IPS-11a (cell line): ENCODE results near the gene USP37.
"Not testable (repeated sequence)": the region's sequence is repeated elsewhere in the genome, so short reads cannot be mapped to it uniquely, and the experiment has no call there.

Experiments
- H3K4me3 ChIP-seq: one replicate; pipeline ENCODE4 v1.5.1; 2013; ENCODE audit warnings: low read depth, low read length, control low read depth

USP37 gene

DNA sequence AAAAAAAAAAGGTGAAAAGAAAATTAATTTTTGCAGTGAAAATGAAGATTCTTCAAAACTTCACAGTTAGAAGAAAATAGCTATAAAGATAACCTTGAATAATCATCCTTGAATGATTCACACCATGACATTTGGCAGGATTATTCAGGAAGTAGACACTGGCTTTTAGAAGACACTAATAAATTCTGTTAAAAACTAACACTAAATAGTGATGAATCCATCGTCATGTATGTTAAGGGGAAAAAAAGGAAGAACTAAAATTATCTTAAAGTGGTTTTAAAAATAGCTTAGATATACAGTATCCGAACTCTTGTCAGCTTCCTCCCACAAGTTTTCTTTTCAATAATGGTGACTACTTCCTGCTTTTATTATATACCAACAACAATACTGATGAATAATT lies 10.2 kb downstream of the USP37 start:
- H3K4me3 ChIP-seq, result no peak overlapping the region

DNA sequence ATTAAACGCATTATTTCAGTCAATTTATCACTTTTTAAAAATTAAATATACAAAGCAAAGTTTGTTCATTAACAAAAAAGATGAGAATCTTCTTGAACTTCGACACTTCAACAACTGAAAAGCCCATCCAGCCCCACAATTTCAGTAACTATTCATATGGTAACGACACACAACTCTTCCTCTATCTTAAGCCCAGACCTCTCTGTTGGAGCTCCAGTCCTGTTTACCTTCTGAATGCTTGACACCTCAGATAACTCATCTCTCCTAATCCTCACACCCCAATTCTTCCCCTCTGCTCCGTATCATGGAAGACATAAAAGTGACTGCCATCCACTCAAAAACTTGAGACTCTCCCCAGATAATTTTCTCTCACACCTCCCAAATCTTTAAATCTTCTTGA lies 12.6 kb downstream of the USP37 start:
- no peak overlapping the region for H3K4me3 ChIP-seq

DNA sequence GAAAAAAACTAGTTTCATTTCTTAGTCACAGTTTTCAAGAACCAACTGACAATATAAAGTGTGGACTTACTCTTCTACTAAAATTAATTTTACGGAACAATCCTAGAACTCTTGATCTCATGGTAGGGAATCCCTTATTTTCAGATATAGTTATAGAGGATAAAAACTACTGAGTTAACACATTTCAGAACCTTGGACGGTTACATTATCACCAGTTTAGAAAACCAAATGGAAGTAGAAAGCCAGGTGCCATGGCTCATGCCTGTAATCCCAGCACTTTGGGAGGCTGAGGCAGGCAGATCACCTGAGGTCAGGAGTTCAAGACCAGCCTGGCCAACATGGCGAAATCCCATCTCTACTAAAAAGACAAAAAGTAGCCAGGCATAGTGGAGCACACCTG lies 13.9 kb downstream of the USP37 start:
- H3K4me3 ChIP-seq, result not testable (repeated sequence)

DNA sequence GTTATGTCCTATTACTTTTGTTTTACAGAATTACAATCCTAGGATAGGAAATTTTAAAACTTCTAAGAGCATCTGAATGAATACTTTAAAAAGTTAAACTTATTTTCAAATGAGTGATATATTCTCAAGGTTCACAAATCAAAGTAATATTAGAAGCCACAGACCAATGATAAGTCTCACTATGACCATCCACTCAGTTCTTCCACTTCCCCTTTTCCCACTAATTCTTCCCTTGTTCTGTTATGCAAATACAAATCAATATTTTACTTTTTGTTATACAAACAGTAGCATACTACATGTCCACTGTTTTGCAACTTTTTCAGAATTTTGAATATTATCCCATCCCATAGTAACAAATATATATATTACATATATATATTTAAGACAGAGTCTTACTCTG lies 20.2 kb downstream of the USP37 start:
- H3K4me3 ChIP-seq, result no peak overlapping the region

DNA sequence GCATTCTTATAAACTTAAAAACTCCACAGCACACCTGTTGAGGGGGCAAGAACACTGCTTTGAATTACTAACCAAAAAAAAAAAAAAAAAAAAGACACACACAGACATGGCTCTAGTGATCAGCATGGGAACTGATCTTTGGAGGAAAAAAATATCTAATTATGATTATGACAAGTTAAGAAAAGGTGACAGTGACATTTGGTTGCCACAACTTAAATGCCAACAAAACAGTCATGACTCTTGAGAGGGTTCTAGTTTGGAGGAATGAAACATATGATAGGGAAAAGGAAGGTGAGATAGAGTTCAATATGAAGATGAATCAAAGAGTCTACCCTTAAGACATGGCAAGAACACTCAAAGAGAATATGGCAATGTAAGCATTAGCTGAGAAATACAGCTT lies 20.6 kb downstream of the USP37 start:
- H3K4me3 ChIP-seq, result no peak overlapping the region

DNA sequence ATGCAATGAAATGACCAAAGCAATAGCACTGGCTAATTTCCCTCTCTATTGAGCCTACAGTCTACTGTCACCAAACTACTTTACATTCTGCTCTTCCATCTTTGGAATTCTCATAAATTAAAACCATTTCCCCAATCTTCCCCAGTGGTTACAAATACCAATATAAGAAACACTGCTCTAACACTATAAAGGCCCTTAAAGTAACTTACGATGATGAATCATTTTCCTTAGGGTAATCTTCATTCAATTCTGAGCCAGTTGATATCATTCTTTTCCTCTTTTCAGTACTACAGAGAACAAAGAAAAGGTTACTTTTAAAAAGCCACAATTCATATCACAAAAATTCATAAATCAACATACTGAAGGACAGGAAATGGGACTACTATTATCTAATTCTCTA lies 22.1 kb downstream of the USP37 start:
- no peak overlapping the region for H3K4me3 ChIP-seq

DNA sequence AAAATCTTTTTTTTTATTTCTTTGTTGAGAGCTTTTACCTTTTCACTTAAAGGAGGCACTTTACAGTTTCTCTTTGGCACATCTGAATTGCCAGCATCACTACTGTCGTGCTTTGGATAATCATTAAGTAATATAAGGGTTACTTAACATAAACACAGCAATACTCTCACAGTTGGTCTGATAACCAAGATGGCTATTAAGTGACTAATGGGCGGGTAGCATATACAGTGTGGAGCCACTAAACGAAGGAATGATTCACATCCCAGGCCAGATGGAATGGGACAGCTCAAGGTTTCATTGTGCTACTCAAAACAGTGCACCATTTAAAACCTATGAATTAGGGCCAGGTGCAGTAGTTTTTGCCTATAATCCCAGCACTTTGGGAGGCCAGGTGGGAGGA lies 28.1 kb downstream of the USP37 start:
- no peak overlapping the region for H3K4me3 ChIP-seq

DNA sequence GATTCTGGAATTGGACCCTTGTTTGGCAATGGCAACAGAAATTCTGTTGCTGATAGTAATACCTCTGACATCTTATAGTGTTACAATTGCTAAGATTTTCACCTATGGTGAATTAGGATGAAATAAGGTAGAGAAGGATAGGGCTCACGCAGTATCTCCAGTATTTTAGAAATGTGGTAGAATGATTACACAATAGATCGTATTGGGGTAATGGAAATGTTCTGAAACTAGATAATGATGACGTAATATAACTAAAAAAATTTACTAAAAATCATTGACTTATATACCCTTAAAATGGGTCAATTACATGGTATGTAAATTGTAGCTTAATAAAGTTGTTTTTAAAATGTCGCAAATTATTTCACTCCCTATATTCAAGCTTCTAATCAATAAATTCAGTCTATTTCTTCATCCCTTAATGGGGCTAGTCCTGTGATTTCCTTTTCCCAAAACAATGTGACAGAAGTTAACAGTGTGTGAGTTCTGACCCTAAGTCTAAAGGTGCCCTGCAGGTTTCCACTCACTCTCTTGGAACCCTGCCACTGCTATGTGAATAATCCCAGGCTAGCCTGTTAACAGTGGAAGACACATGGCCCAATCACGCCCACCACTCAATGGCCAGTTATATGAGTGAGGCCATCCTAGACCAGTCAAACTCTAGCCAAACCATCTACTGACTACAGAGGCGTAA lies 31.2 kb downstream of the USP37 start:
- no peak overlapping the region for H3K4me3 ChIP-seq

DNA sequence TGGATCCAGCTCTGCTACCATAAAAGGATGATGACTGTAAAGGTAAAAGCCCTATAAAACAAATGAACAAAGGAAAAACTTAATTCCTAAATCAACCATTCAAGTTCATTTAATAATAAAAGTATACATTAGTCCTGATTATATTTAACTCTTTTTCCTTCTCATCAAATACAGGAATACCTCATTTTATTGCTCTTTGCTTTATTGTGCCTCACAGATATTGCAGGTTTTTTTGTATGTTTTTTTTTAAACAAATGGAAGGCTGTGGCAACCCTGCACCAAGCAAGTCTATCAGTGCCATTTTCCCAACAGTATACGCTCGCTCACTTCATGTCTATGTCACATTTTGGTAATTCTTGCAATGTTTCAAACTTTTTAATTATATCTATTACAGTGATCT lies 38.2 kb downstream of the USP37 start:
- H3K4me3 ChIP-seq, result no peak overlapping the region

DNA sequence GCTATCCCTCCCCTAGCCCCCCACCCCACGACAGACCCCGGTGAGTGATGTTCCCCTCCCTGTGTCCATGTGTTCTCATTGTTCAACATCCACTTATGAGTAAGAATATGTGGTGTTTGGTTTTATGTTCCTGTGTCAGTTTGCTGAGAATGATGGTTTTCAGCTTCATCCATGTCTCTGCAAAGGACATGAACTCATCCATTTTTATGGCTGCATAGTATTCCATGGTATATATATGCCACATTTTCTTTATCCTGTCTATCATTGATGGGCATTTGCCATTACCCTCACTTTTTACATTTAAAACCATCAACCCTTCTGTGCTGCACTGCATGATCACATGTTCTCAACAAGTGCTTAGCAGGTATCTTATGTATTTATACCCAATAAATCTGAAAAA lies 39.7 kb downstream of the USP37 start:
- not testable (repeated sequence) for H3K4me3 ChIP-seq

DNA sequence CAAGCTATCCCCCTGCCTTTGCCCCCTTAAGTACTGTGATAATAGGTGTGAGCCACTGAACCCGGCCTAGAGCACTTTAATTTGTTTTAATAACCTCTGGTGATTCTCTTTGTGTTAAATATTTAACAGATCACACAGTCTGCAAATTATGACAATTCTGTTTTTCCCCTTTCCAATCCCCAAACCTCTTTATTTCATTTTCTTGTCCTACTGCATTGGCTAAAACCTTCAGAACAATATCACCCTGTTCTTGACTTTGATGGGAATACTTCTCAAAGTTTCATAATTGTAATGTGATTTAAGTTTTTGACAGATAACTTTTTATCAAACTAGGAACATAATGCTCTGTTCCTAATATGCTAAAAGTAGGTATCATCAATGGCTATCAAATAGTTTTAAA lies 44.5 kb downstream of the USP37 start:
- no peak overlapping the region for H3K4me3 ChIP-seq

DNA sequence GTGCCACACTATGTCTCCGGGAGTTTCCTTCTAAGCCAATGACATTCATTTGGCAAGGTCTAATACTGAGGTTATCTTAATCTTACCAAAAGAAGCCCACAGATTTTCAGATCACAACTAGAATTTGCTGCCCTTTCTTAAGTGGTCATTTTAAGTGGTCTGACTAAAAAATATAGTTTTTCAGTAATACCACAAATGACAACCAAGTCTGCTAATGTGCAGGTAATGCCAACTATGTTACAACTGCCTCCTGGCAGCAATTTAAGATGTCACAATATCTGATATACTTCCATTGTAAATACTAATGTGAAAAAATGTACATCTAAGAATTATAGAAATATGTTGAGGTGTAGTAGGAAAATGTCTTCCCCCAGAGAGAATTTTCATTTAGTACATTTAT lies 49.3 kb downstream of the USP37 start:
- H3K4me3 ChIP-seq, result no peak overlapping the region

DNA sequence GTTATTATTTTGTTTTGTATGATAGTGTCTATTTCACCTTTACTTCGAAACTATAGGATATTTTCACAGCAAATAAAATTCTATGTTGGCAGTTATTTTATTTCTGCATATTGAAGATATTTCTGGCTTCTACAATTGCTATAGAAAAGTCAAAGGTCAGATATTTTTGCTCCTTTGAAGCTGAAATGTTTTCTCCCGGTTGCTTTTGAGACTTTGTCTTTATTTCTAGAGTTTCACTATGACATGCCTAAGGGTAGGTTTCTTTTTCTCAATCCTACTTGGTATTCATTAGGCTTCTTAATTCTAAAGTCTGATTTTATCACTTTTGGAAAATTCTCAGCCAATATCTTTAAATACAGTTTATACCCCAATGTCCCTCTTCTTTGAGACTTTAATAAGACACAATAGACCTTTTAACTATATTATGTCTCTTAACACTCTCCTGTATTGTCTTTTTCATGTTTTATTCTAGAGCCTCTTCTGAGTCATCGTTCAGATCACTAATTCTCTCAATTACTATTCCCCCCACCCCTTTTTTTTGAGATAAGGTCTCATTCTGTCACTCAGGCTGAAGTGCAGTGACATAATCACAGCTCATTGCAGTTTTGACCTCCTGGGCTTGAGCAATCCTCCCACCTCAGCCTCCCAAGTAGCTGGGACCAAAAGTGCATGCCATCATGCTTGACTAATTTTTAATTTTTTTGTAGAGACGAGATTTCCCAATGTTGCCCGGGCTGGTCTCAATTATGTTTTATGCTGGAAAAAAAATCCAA lies 50.5 kb downstream of the USP37 start:
- H3K4me3 ChIP-seq, result no peak overlapping the region

DNA sequence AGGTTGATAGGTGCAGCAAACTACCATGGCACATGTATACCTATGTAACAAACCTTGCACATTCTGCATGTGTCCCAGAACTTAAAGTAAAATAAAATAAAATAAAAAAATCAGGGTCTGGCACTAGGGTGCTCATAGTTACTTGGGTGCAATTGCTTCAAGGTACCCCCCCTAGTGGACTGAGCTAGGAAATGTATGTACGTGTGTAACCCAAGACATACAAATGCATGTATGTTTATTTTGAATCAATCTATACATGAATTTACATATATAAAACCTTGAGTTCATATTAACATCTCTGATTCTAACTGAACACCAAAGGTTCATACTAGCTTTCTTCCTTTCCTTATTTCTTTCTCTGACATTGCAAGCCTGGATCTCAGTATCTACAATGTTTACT lies 51.5 kb downstream of the USP37 start:
- no peak overlapping the region for H3K4me3 ChIP-seq

DNA sequence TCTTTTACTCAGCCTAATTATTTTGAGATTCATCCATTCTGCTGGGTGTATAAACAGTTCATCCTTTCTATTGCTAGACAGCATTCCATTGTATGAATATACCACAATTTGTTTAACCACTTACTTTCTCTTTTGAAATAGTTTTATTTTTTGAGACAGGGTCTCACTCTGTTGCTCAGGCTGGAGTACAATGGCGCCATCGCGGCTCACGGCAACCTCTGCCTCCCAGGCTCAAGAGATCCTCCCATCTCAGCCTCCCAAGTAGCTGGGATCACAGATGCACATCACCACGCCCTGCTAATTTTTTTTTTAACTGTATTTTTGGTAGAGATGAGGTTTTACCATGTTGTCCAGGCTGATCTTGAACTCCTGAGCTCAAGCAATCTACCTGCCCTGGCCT lies 54.5 kb downstream of the USP37 start:
- no peak overlapping the region for H3K4me3 ChIP-seq

DNA sequence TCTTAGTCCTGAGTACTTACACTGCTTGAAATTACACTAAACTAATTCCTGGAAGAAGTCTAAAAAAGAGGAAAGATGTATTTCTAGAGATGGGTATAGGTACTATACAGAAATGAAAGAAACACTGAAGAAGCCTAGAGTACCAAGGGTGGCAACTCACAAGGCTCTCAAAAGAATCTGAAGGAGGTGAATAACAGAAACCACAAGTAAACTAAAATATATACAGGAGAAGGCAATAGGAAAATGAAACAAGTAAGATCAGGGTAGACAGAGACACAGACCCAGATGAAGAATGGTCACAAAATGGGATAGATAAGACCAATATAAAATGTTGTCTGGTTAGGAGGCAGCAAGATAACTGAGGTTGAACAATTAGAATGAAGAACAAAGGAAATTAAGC lies 59.9 kb downstream of the USP37 start:
- no peak overlapping the region for H3K4me3 ChIP-seq

DNA sequence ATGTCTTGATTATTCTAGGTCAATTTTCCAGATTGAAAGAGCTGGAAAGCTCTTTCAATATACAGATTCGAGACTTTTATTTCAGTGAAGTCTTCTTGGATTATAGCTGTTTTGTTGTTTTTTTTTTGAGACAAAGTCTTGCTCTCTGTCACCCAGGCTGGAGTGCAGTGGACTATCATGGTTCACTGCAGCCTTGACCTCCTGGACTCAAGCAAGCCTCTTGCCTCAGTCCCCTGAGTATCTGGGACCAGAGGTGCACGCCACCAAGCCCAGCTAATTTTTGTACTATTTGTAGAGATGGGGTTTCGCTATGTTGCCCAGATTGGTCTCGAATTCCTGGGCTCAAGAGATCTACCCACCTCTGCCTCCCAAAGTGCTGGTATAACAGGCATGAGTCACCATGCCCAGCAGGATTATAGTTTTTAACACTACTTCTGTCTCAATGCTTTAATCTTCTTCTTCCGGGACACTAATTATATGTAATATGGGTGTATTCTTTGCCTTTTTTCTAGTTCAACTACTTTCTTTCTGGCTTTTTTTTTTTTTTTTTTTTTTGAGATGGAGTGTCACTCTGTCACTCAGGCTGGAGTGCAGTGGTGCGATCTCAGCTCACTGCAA lies 62.3 kb downstream of the USP37 start:
- no peak overlapping the region for H3K4me3 ChIP-seq

DNA sequence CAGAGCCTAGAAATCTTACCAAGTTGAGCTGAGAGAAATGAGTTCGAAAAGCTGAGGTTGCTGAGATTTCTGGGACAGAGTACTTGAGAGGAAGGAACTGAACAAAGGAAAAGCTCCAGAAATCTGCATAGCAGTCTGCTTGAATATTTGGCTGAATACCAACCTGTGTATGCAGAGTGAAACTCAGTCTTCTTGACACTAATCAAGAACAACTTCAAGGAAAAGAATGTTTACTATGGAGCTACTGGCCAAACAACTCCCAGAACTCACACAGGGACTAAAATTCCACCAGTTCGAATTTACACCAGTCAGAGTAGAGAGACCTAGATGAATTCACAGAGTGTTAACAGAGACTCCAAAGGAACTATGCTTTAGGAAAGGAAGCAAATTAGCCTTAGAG lies 66.5 kb downstream of the USP37 start:
- H3K4me3 ChIP-seq, result no peak overlapping the region

DNA sequence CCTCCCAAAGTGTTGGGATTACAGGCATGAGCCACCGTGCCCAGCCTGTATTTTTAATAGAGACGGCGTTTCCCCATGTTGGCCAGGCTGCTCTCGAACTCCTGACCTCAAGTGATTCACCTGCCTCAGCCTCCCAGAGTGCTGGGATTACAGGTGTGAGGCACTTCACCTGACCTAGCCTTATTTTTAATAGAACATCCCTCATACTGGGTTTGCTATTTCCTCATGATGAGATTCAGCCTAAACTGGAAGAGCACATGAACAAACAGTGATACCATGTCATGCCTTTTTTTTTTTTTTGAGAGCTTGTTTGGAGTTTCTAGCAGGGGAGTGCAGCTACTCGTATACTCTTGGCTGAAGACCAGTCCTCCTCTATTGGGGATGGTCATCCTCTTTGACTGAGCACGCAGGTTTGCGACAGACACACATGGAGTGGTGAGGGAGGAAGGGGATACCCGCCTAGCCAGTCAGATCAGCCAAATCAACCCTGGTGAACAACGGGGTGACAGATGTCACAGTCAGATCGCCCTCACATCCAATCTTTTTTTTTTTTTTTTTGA lies 67.6 kb downstream of the USP37 start:
- no peak overlapping the region for H3K4me3 ChIP-seq

DNA sequence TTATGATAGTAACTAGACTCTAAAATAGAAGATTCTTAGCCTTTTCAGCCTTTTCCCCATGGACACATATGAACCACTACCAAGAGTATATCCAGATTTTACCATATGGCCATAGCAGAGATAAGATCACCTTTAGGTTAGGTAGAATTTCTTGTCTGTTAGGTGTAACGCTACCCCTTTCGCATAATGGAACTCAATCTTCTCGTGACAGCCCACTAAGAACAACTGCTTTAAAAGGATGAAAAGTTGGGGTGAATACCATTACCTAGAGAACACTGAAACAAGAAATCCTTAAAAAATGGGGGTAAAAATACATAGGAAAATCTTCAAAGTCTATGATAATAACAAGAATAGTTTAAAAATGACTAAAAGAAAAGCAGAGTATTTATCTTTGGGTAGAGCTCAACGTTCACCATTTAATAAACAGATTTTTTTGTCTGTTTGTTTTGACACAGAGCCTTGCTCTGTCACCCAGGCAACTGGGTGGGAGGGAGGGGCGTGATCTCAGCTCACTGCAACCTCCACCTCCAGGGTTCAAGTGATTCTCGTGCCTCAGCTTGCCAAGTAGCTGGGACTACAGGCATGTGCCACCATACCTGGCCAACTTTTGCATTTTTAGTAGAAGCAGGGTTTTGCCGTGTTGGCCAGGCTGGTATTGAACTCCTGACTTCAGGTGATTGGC lies 82.0 kb downstream of the USP37 start:
- H3K4me3 ChIP-seq, result no peak overlapping the region

DNA sequence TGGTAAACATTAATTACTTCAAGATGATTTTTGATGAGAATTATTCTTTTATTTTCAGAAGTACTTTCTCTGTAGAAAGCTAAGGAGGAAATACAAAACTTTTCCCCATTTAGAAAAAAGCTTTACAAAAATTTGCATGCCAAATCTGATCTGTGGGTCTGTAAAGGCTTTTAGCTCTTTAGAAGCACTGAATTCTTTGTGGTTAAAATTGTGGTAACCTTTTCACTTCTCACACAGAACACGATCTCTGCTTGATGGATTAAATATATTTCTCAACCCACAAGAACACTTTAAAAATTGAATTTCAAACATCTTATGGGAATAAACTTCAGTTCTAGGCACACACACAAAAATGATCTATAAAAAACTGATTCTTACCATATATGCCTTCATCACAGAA lies 85.5 kb downstream of the USP37 start:
- no peak overlapping the region for H3K4me3 ChIP-seq
